SU-DHL-6 (cell line): Measurements from ENCODE around the gene SOX6.

Experiments
- H2AFZ ChIP-seq: fragments of 200-600 bp; sonication (generic); 2 replicates; pipeline ENCODE4 v1.6.1; 2014; ENCODE audit warnings: low read depth, mild to moderate bottlenecking, moderate library complexity, mixed read lengths, antibody characterized with exemption, low read length; ENCODE audit not compliant: severe bottlenecking
- H3F3A ChIP-seq: fragments of 200-600 bp; shearing (Covaris generic); 2 replicates; pipeline ENCODE4 v1.6.0; 2016; ENCODE audit warnings: antibody characterized with exemption, mild to moderate bottlenecking; ENCODE audit not compliant: insufficient read depth
- H3K27ac ChIP-seq: fragments of 200-600 bp; sonication (generic); 2 replicates; pipeline ENCODE4 v1.5.1; 2016; ENCODE audit warnings: low read depth, mild to moderate bottlenecking, low read length, moderate library complexity, mixed read lengths
- H3K27me3 ChIP-seq: fragments of 200-600 bp; sonication (generic), shearing (Covaris generic); 2 replicates; pipeline ENCODE4 v1.6.0; 2014; ENCODE audit warnings: mild to moderate bottlenecking, low read length
- H3K36me3 ChIP-seq: fragments of 200-600 bp; sonication (generic); 2 replicates; pipeline ENCODE4 v1.6.1; 2014; ENCODE audit warnings: mild to moderate bottlenecking, low read length, mixed read lengths
- H3K4me2 ChIP-seq: fragments of 300-600, 200-600 bp; shearing (Covaris generic), sonication (generic); 2 replicates; pipeline ENCODE4 v1.6.0; 2014; ENCODE audit warnings: low read length, low read depth, mild to moderate bottlenecking; ENCODE audit not compliant: poor library complexity, severe bottlenecking
- H3K4me3 ChIP-seq: fragments of 200-600 bp; sonication (generic); 2 replicates; pipeline ENCODE4 v1.5.1; 2014; ENCODE audit warnings: antibody characterized with exemption, low read length, mild to moderate bottlenecking, mixed read lengths; ENCODE audit not compliant: insufficient read depth, poor library complexity, severe bottlenecking
- H3K79me2 ChIP-seq: fragments of 200-600 bp; sonication (generic); 2 replicates; pipeline ENCODE4 v1.6.1; 2014; ENCODE audit warnings: mild to moderate bottlenecking, low read length, moderate library complexity; ENCODE audit not compliant: insufficient read depth
- H3K9ac ChIP-seq: fragments of 200-600 bp; sonication (generic); 2 replicates; pipeline ENCODE4 v1.7.0; 2014; ENCODE audit warnings: mild to moderate bottlenecking, low read length
- H3K9me2 ChIP-seq: fragments of 200-600 bp; sonication (generic); replicated peaks from 2 replicates; pipeline ENCODE4 v1.6.1; 2014; ENCODE audit warnings: low read length; ENCODE audit not compliant: insufficient read depth
- H3K9me3 ChIP-seq: fragments of 200-600 bp; sonication (generic); 2 replicates; pipeline ENCODE4 v1.6.1; 2014; ENCODE audit warnings: low read length, mixed read lengths; ENCODE audit not compliant: insufficient read depth
- H4K20me1 ChIP-seq: fragments of 200-600 bp; sonication (generic); 2 replicates; pipeline ENCODE4 v1.6.1; 2014; ENCODE audit warnings: low read depth, mild to moderate bottlenecking, antibody characterized with exemption, low read length, moderate library complexity, mixed read lengths
- CTCF ChIP-seq: fragments of 200-600 bp; sonication (generic); IDR thresholded peaks from one replicate; pipeline ENCODE4 v1.5.1; 2017; ENCODE audit warnings: antibody characterized with exemption, mild to moderate bottlenecking, low read length, moderate library complexity; ENCODE audit not compliant: insufficient read depth, poor library complexity, severe bottlenecking
- EZH2phosphoT487 ChIP-seq: fragments of 200-600 bp; sonication (generic), shearing (Covaris generic); conservative IDR thresholded peaks from 2 replicates; pipeline ENCODE4 v1.6.1; 2018; ENCODE audit warnings: mild to moderate bottlenecking, antibody characterized with exemption, low read length, moderate library complexity, mixed read lengths

SOX6 gene

DNA sequence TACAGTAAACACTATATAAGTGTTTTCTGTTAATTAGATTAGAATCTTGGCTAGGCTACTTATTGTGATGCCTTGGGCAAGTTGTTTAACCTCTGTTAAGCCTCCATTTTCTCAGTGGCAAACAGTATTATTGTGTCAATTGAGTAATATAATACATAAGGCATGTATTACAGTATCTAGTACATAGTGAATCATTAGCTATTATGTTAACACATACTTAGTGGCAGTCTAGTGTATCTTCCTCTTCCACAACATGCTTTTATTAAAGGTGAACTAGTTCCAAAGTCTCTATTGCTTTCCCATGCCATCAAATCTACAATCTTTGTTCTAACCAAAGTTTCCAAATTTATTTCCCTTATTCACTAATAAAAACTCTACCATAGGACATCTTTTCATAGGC, 200.9 kb downstream of the SOX6 start:
- H3K9me2 ChIP-seq: no peaks in the 10 kb centered on the region
- no peak overlapping the region for H3K4me3 ChIP-seq
- H3K27ac ChIP-seq: no peak overlapping the region
- no peaks in the 10 kb centered on the region for H3F3A ChIP-seq
- no peak for TF ChIP-seq EZH2phosphoT487
- TF ChIP-seq CTCF: no peak
- no peak overlapping the region for H3K9ac ChIP-seq
- no peak overlapping the region for H3K4me2 ChIP-seq
- H4K20me1 ChIP-seq: no peaks in the 10 kb centered on the region
- no peaks in the 10 kb centered on the region for H3K36me3 ChIP-seq
- H3K27me3 ChIP-seq: no peaks in the 10 kb centered on the region
- no peak overlapping the region for H2AFZ ChIP-seq
- no peaks in the 10 kb centered on the region for H3K79me2 ChIP-seq
- no peaks in the 10 kb centered on the region for H3K9me3 ChIP-seq

DNA sequence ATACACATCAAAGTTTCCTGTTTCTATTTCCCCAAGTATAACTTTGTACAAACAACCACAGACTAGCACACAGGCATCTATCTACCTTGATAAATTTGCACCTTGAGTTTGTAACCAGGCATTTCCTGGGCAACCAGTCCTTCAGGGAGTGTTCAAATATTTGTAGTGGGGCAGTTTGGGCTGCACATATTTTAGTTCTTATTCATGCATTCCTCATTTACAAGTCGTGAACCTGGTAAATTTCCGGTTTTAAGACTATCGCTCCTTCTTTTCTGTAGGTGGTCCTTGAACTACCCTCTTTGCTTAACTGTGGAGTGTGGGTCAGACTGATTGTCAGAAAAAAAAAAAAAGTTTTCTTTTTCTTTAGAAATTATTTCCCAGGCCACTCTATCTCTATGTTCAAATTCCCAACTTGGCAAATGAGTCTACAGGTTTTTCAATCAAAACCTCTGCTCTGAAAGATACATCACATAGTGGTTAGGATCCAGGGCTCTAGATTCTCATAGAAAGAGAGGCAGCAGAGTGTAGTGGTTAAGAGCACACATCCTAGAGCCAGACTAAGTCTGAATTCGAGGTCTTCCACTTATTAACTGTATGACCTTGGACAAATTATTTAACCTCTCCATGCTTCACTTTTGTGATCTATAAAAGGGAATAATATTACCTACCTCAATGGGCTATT, 201.5 kb downstream of the SOX6 start:
- Histone ChIP-seq H3K9ac (no peak overlapping the region), H3F3A (no peaks in the 10 kb centered on the region), H3K9me2 (no peaks in the 10 kb centered on the region), H3K36me3 (no peaks in the 10 kb centered on the region), H3K4me3 (no peak overlapping the region), H3K27ac (no peak overlapping the region), H3K9me3 (no peaks in the 10 kb centered on the region), H3K27me3 (no peaks in the 10 kb centered on the region), H2AFZ (no peak overlapping the region), H4K20me1 (no peaks in the 10 kb centered on the region), H3K79me2 (no peaks in the 10 kb centered on the region), H3K4me2 (no peak overlapping the region)
- TF ChIP-seq EZH2phosphoT487 (no peak), CTCF (no peak)

GRCh38 chr11:16153951-16154350, 202.4 kb downstream of the SOX6 start:
- Histone ChIP-seq H3F3A (no peaks in the 10 kb centered on the region), H3K27me3 (no peaks in the 10 kb centered on the region), H3K9me2 (no peaks in the 10 kb centered on the region), H3K9ac (no peak overlapping the region), H4K20me1 (no peaks in the 10 kb centered on the region), H3K79me2 (no peaks in the 10 kb centered on the region), H2AFZ (no peak overlapping the region), H3K4me3 (no peak overlapping the region), H3K9me3 (no peaks in the 10 kb centered on the region), H3K36me3 (no peaks in the 10 kb centered on the region), H3K4me2 (no peak overlapping the region), H3K27ac (no peak overlapping the region)
- TF ChIP-seq CTCF: no peak
- no peak for TF ChIP-seq EZH2phosphoT487
